Measurements from ENCODE around the gene TRAM2.

TRAM2 gene

GRCh38 chr6:52610011-52610410 is 33.2 kb upstream of the TRAM2 start:
- ATAC-seq, result no peak

GRCh38 chr6:52605610-52606185 is 28.8 kb upstream of the TRAM2 start:
- ATAC-seq, result no peak
- TF ChIP-seq ESRRG (CRISPR knock-in tag; IDR thresholded peaks at IDR 0.05) (no peak), TCF4 (CRISPR knock-in tag; IDR thresholded peaks at IDR 0.05; ENCODE audit: borderline replicate concordance) (no peak), RARB (CRISPR knock-in tag; IDR thresholded peaks at IDR 0.05) (no peak), GLIS3 (CRISPR knock-in tag; IDR thresholded peaks at IDR 0.05) (no peak), ZFP30 (CRISPR knock-in tag; IDR thresholded peaks at IDR 0.05) (no peak), ARNTL (CRISPR knock-in tag; IDR thresholded peaks at IDR 0.05; ENCODE audit: borderline replicate concordance, low read depth) (no peak), ISL1 (CRISPR knock-in tag; IDR thresholded peaks at IDR 0.05) (no peak), TOX (CRISPR knock-in tag; IDR thresholded peaks at IDR 0.05; ENCODE audit: borderline replicate concordance) (no peak), ZC3H10 (CRISPR knock-in tag; IDR thresholded peaks at IDR 0.05) (no peak), CSDC2 (CRISPR knock-in tag; IDR thresholded peaks at IDR 0.05) (no peak), ZFP3 (CRISPR knock-in tag; IDR thresholded peaks at IDR 0.05) (no peak), PPARA (CRISPR knock-in tag; IDR thresholded peaks at IDR 0.05; ENCODE audit: borderline replicate concordance) (no peak), ZNF70 (CRISPR knock-in tag; IDR thresholded peaks at IDR 0.05) (no peak), TSHZ2 (CRISPR knock-in tag; IDR thresholded peaks at IDR 0.05) (no peak), OSR1 (CRISPR knock-in tag; IDR thresholded peaks at IDR 0.05) (no peak), ZNF565 (CRISPR knock-in tag; conservative IDR thresholded peaks at IDR 0.05; ENCODE audit: low read depth) (no peak)
- TF ChIP-seq, protein P1, sequence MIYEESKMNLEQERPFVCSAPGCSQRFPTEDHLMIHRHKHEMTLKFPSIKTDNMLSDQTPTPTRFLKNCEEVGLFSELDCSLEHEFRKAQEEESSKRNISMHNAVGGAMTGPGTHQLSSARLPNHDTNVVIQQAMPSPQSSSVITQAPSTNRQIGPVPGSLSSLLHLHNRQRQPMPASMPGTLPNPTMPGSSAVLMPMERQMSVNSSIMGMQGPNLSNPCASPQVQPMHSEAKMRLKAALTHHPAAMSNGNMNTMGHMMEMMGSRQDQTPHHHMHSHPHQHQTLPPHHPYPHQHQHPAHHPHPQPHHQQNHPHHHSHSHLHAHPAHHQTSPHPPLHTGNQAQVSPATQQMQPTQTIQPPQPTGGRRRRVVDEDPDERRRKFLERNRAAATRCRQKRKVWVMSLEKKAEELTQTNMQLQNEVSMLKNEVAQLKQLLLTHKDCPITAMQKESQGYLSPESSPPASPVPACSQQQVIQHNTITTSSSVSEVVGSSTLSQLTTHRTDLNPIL (CRISPR knock-in tag; IDR thresholded peaks at IDR 0.05; ENCODE audit: low read depth), result no peak
- TF ChIP-seq, protein P2, sequence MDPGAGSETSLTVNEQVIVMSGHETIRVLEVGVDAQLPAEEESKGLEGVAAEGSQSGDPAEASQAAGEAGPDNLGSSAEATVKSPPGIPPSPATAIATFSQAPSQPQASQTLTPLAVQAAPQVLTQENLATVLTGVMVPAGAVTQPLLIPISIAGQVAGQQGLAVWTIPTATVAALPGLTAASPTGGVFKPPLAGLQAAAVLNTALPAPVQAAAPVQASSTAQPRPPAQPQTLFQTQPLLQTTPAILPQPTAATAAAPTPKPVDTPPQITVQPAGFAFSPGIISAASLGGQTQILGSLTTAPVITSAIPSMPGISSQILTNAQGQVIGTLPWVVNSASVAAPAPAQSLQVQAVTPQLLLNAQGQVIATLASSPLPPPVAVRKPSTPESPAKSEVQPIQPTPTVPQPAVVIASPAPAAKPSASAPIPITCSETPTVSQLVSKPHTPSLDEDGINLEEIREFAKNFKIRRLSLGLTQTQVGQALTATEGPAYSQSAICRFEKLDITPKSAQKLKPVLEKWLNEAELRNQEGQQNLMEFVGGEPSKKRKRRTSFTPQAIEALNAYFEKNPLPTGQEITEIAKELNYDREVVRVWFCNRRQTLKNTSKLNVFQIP (CRISPR knock-in tag; IDR thresholded peaks at IDR 0.05; ENCODE audit: borderline replicate concordance, low read depth), result no peak
- TF ChIP-seq, protein P3, sequence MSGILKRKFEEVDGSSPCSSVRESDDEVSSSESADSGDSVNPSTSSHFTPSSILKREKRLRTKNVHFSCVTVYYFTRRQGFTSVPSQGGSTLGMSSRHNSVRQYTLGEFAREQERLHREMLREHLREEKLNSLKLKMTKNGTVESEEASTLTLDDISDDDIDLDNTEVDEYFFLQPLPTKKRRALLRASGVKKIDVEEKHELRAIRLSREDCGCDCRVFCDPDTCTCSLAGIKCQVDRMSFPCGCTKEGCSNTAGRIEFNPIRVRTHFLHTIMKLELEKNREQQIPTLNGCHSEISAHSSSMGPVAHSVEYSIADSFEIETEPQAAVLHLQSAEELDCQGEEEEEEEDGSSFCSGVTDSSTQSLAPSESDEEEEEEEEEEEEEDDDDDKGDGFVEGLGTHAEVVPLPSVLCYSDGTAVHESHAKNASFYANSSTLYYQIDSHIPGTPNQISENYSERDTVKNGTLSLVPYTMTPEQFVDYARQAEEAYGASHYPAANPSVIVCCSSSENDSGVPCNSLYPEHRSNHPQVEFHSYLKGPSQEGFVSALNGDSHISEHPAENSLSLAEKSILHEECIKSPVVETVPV (CRISPR knock-in tag; IDR thresholded peaks at IDR 0.05), result no peak

More at GRCh38 chr6:52610011-52610410, 33.2 kb upstream of the TRAM2 start:
- TF ChIP-seq RARB (CRISPR knock-in tag; IDR thresholded peaks at IDR 0.05) (no peak), TCF4 (CRISPR knock-in tag; IDR thresholded peaks at IDR 0.05; ENCODE audit: borderline replicate concordance) (peak; percentile 87; the same call in 1 of the 2 replicates), TSHZ2 (CRISPR knock-in tag; IDR thresholded peaks at IDR 0.05) (peak; percentile 70; the same call in 1 of the 2 replicates), ZC3H10 (CRISPR knock-in tag; IDR thresholded peaks at IDR 0.05) (no peak)

Measured in SK-N-SH treated with all-trans-retinoic acid at 6 μM for 48 hours (cell line).